OCI-M1 (cell line): ENCODE data around the gene SLX9.

ENCODE experiments used
- DNase-seq: peaks from one replicate; lab custom pipeline; 2025; lab: John Stamatoyannopoulos, UW

The SLX9 gene

GRCh38 chr21:44977616-44978340 lies 37.9 kb downstream of the SLX9 start:
- DNase-seq, result no peak

GRCh38 chr21:44979687-44980561 lies 40.1 kb downstream of the SLX9 start:
- no peak for DNase-seq

- no peak for DNase-seq
These were observed 41.0 kb downstream of the SLX9 start for GRCh38 chr21:44980562-44981489.

- DNase-seq, result no peak
These were observed 42.9 kb downstream of the SLX9 start for GRCh38 chr21:44982558-44983250.

GRCh38 chr21:44983421-44984206 lies 43.8 kb downstream of the SLX9 start:
- no peak for DNase-seq

GRCh38 chr21:44984428-44984791 lies 44.6 kb downstream of the SLX9 start:
- no peak for DNase-seq

GRCh38 chr21:44984792-44985440 lies 45.1 kb downstream of the SLX9 start:
- no peak for DNase-seq

- no peak for DNase-seq
These were observed 45.9 kb downstream of the SLX9 start for GRCh38 chr21:44985441-44986401.

- DNase-seq, result no peak
These were observed 46.9 kb downstream of the SLX9 start for GRCh38 chr21:44986471-44987291.

GRCh38 chr21:44987301-44987885 lies 47.6 kb downstream of the SLX9 start:
- no peak for DNase-seq

- DNase-seq, result no peak
These were observed 48.2 kb downstream of the SLX9 start for GRCh38 chr21:44987886-44988606.

GRCh38 chr21:44988607-44989536 lies 49.0 kb downstream of the SLX9 start:
- no peak for DNase-seq

- no peak for DNase-seq
These were observed 49.7 kb downstream of the SLX9 start for GRCh38 chr21:44989537-44989886.

- no peak for DNase-seq
These were observed 50.3 kb downstream of the SLX9 start for GRCh38 chr21:44989943-44990780.

- no peak for DNase-seq
These were observed 51.1 kb downstream of the SLX9 start for GRCh38 chr21:44990921-44991320.
